GM19193 (cell line): Measurements from ENCODE around the gene PDILT.

Experiments
- POLR2A ChIP-seq: IDR thresholded peaks from 4 replicates; pipeline ENCODE4 v1.6.1; 2011; ENCODE audit not compliant: insufficient read depth, insufficient read length; ENCODE audit errors: extremely low read depth

The PDILT gene

DNA sequence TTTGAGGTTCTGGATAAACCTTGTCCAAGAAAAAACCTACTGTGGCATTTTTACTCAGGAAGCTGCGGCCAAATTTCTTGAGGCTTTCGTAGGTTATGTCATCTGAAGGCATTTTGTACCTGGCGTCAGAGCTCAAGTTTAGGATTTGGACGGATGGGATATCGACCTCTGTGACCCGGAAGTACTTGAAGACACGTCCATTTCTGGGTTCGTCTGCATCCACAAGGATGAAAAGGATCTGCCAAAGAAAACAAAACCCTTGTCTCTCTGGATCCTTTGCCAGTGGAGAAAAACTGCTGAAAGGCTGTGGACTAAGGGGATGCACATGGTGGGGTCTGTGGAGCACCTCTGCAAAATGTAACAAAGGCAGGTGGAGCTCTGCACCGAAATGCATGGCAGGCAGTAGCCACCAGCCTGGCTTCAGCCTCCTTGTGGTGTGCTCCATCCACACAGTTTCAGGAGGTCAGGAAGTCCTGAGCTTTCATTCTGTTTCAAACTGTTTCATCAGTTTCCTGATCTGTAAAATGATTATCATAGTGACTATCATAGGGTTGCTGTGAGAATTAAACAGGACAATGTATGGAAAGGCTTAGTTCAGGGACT lies 35.0 kb downstream of the PDILT start:
- no peak for TF ChIP-seq POLR2A

DNA sequence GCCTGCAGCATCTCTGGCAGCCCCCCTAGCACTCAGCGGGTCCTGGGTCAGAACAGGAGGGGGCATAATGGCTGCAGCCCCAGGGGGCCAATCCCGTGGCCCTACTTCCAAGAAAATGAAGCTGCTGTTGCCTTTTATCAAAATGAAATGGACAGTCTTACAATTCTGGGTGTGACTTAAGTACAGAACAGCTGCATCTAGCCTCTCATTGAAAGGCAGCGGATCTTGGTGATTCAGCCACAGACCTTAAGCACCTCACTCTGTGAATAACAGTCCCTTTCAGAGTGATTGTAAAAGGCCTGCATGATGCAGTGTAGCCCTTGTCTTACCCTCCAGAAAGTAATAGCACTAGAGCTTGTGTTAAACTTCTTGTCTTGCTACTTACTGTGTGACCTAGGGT lies 40.5 kb downstream of the PDILT start:
- TF ChIP-seq POLR2A = no peak

DNA sequence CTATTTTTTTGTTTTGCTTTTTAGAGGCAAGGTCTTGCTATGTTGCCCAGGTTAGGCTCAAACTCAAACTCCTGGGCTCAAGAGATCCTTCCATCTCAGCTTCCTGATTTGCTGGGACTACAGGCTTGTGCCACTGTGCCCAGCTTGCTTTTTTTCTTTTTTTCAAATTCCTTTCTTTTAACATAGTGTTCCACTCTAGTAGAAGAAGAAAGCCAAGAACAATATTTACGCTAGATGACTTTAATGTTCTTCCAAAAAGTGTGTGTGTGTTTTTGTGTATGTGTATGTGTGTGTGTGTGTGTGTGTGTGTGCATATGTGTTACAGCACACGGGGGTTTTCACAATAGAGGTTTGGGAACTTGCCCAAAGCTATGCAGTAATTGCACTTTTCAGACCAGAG lies 41.3 kb downstream of the PDILT start:
- no peak for TF ChIP-seq POLR2A

DNA sequence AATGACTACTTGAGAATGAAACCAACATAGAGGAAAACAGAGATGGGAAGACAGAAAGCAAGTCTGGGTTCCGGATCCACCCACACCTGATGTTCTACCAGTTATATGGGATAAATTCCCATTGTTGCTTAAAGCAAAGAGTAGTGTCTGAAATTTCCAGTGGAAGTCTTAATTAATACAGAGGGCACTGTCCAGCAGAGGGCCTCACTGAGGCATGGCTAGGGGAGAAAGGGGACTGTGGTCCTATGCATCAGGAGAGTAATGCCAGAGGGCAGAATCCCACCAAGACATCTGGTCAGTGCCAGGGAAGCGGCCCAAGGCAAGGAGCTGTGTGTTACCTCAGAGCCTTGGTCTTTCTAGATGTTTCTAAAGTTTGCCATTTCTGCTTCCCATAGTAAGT lies 44.5 kb downstream of the PDILT start:
- TF ChIP-seq POLR2A = no peak

DNA sequence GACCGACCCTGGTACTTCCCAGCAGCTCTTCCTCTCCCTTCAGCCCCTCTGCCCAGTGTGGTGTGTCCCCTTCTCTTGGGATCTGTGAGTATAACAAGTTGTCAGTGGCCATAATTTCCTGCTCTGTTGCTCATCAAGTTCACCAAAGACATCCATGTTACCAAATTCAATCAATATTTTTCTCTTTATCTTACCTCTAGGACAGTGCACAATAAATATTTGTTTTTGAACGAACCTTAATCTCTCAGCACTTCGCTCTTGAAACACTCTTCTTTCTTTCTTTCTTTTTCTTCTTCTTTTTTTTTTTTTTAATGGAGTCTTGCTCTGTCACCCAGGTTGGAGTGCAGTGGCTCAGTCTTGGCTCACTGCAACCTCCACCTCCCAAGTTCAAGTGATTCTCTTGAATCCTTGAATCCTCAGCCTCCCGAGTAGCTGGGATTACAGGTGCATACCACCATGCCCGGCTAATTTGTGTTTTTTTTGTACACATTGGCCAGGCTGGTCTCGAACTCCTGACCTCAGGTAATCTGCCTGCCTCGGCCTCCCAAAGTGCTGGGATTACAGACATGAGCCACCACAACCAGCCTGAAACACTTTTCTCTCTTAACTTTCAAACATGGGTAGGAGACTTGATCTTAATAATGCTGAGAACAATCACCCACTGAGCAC lies 49.3 kb downstream of the PDILT start:
- TF ChIP-seq POLR2A = no peak

DNA sequence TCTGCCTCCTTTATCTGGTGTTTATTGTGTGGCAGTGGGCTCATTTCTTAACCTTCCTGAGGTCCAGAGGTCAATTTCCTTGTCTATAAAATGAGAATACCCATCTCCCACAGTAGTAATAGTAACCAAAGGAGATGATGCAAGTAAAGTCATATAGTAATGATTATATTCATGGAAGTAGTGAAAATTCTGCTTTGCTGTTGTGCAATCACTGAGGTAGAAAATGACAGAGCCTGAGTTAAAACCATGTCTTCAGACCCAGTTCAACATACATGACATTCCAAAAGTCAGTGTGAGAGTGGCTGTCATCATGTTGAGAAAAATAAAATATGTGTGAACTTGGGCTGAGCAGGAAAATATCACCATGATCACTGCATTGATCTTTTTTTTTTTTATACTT lies 51.2 kb downstream of the PDILT start:
- no peak for TF ChIP-seq POLR2A

DNA sequence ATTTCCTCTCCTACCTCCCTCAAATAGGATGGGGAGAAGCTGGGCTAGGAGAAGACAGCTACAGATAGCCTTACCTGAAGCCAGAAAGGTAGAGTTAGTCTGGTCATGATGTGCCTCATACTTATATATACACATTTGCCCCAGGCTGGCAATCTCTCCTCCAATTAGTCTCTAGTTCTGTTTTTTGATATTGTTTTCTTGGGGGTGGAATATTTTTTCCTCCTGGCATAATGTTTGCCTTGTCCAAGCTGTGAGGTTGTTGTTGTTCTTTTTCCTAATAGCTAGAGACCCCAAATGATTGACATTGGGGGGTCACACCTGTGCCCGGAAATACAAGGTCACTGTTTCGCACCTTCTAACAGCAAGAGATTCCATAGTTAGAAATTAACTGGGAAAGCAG lies 51.9 kb downstream of the PDILT start, which contains the start of gene UMOD:
TSS of gene UMOD (minus strand) at position 101 of the 400 bp plus-strand sequence. CDS start 1,978 bp downstream, outside the sequence.
- no peak for TF ChIP-seq POLR2A

DNA sequence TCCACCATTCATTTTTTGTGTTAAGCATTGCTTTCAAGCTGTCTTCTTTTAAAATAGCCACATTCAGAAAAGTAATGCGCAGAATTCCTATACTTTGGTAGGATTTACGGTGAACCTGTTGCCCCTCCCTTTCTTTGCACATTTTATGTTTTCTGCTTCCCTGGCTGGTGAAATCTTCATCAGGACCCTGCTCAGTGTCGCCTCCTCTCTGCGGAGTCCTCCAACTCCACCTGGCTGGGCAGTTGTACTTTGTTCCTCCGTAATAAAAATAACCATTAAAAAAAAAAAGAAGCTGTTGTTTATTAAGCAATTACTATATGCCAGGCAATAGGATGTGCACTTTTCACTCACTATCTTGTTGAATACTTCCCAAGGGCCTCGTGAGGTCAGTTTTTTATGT lies 54.9 kb downstream of the PDILT start:
- no peak for TF ChIP-seq POLR2A

DNA sequence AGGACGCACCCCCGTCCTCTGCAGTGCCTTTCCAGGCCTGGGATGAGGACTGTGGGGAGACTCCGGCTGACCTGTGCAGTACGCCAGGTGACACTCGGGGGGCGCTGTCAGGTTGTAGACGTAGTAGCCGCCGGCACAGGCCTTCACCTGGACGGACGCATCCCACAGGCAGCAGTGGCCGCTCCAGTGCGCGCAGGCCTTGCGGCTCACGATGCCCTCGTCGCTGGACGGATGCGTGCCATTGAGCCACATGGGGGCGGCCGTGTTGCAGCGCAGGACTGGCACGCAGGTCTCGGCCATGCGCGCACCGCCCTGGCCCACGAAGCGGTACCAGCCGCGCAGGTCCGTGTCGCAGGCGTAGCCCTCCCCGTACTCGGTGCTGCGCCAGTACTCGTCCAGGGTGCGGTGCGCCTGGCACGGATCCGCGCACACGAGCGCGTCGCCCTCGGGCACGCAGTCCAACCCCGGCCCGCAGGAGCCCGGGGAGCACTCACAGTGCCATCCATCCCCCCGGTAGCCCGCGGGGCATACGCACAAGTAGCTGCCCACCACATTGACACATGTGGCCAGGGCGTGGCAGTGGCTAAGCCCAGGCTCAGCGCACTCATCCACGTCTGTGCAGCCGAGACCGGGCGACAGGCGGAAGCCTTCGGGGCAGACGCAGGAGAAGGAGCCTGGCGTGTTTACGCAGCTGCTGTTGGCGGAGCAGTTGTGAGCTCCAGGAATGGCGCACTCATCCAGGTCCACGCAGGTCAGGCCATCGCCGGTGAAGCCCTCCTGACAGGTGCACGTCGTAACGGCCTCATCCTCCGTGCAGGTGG lies 56.0 kb downstream of the PDILT start:
- no peak for TF ChIP-seq POLR2A

DNA sequence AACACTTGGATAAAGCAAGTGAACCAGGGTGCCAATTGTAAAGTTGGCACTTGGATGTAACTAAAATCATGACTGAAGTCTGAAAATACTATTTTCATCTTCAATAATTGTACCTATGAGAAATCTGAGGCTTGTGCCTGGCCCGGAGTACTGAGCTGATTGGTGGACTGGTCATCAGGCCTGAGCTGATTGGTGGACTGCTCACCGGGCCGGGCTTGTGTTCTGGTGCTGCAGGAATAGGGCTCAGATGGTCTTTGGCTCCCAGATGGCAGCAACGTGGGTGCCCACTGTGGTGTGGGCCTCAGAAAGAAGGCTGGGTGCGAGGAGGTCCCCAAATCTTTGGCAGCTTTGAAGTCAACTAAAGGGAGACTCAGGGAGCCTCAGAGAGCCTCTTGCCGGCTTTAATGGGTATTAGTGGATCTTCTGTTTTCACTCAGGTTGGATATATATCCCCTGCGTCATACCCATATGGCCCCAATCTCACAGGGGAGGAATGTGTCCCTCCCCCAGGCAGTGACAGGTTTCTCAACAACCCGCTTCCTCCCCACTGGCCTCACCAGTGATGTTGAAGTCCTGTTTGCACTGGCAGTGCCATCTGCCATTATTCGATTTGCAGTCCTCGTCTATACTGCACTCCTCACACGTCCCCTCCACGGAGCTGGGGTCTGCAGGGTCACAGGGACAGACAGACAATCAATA lies 56.7 kb downstream of the PDILT start:
- TF ChIP-seq POLR2A = no peak

DNA sequence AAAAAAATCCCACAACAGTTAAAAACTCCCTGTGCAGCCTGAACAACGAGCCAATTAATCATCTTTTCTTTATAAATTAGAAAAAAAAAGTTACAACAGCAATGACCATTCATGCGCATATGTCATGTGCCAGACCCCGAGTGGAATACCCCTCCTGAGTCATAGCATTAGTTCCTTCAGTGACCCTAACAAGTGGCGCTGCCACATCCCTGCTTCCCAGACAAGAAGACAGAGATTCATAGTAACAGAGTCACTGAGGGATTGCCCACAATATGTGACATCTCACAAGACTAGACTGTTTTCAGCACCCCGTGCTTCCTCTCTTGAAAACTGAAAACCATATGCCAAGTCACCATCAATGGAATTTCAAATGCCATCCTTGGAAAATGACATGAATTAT lies 59.9 kb downstream of the PDILT start:
- TF ChIP-seq POLR2A = no peak

DNA sequence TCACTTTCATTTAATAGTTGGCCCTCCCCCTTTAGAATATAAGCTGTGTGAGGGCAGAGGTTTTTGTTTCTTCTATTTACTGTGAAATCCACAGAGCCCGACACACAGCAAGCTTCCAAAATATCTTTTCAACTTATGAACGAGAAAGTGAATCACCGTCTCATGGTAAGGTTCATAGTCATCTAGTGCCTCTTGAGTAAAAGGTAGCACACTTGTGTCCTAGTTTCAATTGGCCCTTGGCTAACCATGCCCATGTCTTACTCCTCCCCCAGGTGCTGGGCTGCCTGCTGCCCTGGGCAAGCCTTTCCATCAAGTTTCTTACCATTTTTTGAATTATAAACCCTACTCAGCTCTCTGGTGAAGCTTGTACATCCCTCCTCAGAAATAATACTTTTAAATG lies 64.8 kb downstream of the PDILT start:
- TF ChIP-seq POLR2A = no peak

DNA sequence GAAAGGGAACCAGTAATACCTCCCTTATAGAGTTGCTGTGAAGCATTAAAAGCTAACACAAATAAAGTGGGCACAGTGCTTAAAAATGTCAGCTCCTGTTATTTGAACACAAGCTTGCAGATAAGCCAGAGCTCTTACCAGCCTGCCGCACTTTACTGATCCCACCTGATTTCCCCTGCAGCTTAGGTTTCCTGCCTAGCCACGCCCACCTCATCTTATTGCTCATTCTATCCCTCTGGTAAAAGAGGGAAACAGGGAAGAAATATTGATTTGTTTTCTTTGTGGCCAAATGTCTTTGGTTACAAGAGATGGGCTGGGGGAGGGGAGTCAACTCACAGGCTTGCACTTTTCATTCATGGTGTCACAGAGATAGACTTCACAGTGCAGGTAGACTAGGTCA lies 67.6 kb downstream of the PDILT start:
- no peak for TF ChIP-seq POLR2A

DNA sequence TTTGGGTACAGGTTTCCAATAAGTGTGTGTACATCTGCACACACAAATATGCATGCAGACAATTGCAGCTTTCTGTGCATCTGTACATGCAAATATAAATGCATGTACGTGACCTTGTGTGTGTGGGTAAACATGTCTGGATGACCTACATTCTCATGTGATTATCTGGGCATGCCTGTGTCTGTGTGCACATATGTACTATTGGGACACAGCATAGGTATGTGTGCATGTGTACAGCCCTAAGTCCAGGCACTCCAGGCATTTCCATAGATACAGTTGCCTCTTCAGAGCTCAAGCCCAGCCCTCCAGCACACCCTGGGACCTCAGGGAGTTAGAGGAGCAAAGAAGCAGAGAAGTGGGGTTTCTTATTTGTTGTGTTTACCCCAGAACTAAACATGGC lies 70.1 kb downstream of the PDILT start:
- no peak for TF ChIP-seq POLR2A

DNA sequence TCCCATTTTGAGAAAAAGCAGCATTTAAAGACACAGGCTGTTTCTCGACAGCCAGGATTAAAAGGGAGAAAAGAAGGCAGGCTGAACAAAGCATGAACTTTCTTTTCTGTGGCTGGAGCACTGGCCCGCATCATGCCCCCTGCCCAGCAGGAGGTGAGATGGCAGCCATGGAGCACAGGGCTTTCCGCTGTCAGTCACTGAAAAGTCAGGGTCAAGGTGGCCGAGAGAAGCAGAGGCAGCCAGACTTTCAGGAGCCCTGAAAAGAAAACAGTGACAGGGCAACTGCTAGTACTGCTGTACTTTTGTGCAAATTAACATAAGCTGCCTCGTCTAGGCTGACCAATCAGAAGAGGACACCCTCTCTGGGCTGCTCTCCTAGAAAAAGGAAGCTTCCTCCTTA lies 71.4 kb downstream of the PDILT start:
- TF ChIP-seq POLR2A = no peak
